Vagina (tissue), 2 donors: ENCODE results near the gene TRIM10. TPM values are rescaled to one million over a fixed set of nuclear protein-coding genes. Genes with fewer than 3 reads are reported as not detected.
A peak's percentile ranks its signal among the peaks of the same experiment; 100 is the strongest.

Source experiments
- DNase-seq, 2 donors: peaks; one replicate each; pipeline ENCODE4 v3.0.0-alpha.2; 2017; ENCODE audit errors: extremely low spot score in 2 of 2
- H3K27ac ChIP-seq: fragments of 200-600 bp; sonication (generic); one replicate; pipeline ENCODE4 v1.5.1; 2019
- H3K27me3 ChIP-seq: fragments of 200-600 bp; sonication (generic); one replicate; pipeline ENCODE4 v1.5.1; 2019
- H3K36me3 ChIP-seq, 2 donors: fragments of 200-600 bp; sonication (generic); one replicate each; pipeline ENCODE4 v1.5.1; 2017 to 2019
- H3K4me1 ChIP-seq: fragments of 200-600 bp; sonication (generic); one replicate; pipeline ENCODE4 v1.5.1; 2019
- H3K4me3 ChIP-seq, 2 donors: fragments of 200-600 bp; sonication (generic); 1 replicate in 1 of 2; 2 replicates in 1 of 2; pipeline ENCODE4 v1.5.1; 2016 to 2019
- H3K9me3 ChIP-seq: fragments of 200-600 bp; sonication (generic); one replicate; pipeline ENCODE4 v1.5.1; 2019
- POLR2A ChIP-seq, 2 donors: fragments of 450-650 bp; IDR thresholded peaks; one replicate each; pipeline ENCODE4 v1.6.1; 2017; ENCODE audit warnings: antibody characterized with exemption in 2 of 2, mild to moderate bottlenecking in 2 of 2, moderate library complexity in 2 of 2
- POLR2AphosphoS5 ChIP-seq, 2 donors: sonication (generic); formaldehyde crosslinking; IDR thresholded peaks; one replicate each; pipeline ENCODE4 v1.9.0; 2017; ENCODE audit warnings: antibody characterized with exemption in 2 of 2, mild to moderate bottlenecking in 2 of 2, low read depth in 1 of 2; ENCODE audit not compliant: insufficient read depth in 1 of 2
- intact Hi-C: fragments of 100-400 bp; cut with DNase I; formaldehyde crosslinking; loops from one replicate; pipeline ENCODE4 v1.15.1; 2023
- total RNA-seq: library from RNA; depleted of rRNA; stranded (reverse); fragments of >200 nt; gene quantifications from one replicate; pipeline ENCODE4 v1.2.3, GENCODE V29; 2016
- TF ChIP-seq, protein P1 (sequence below), 3 experiments: fragments of 450-650 bp in 2 of 3; fragments of 200-600 bp in 1 of 3; sonication (generic) in 1 of 3; IDR thresholded peaks; one replicate each; pipeline ENCODE4 v1.5.1; 2017 to 2019; ENCODE audit warnings: antibody characterized with exemption in 3 of 3, mild to moderate bottlenecking in 2 of 3, moderate library complexity in 2 of 3

TRIM10 gene
- total RNA-seq, 1 donor from 2014 or later, result not detected

DNA sequence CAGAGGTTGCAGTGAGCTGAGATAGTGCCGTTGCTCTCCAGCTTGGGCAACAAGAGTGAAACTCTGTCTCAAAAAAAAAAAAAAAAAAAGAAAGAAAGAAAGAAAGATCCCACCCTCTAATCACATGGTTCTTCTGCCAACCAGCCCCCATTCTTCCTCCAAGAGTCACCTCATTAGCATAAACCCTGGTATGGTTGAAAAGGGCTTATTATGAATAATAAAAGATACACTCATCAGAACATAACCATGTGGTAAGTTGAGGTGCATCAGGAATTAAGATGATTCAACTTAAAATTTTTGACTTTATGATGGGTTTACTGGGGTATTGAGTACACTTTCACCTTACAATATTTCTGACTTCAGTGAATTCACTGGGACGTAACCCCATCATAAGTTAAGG lies 25.9 kb downstream of the TRIM10 start:
- TF ChIP-seq, protein P1, sequence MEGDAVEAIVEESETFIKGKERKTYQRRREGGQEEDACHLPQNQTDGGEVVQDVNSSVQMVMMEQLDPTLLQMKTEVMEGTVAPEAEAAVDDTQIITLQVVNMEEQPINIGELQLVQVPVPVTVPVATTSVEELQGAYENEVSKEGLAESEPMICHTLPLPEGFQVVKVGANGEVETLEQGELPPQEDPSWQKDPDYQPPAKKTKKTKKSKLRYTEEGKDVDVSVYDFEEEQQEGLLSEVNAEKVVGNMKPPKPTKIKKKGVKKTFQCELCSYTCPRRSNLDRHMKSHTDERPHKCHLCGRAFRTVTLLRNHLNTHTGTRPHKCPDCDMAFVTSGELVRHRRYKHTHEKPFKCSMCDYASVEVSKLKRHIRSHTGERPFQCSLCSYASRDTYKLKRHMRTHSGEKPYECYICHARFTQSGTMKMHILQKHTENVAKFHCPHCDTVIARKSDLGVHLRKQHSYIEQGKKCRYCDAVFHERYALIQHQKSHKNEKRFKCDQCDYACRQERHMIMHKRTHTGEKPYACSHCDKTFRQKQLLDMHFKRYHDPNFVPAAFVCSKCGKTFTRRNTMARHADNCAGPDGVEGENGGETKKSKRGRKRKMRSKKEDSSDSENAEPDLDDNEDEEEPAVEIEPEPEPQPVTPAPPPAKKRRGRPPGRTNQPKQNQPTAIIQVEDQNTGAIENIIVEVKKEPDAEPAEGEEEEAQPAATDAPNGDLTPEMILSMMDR (IDR thresholded peaks at IDR 0.05), result no peak
- no peak for TF ChIP-seq POLR2AphosphoS5 (IDR thresholded peaks at IDR 0.05; ENCODE audit: insufficient read depth in 1 of 2, low read depth in 1 of 2)
- no peak for TF ChIP-seq POLR2A (IDR thresholded peaks at IDR 0.05)
- Histone ChIP-seq H3K4me3 (no peak overlapping the region), H3K9me3 (no peaks in the 10 kb centered on the region), H3K4me1 (no peaks in the 10 kb centered on the region), H3K27me3 (no peaks in the 10 kb centered on the region), H3K27ac (no peak overlapping the region), H3K36me3 (no peaks in the 10 kb centered on the region)
- DNase-seq, result no peak
- intact Hi-C loops, result no loop called here

- Histone ChIP-seq H3K27ac (no peak overlapping the region), H3K9me3 (no peaks in the 10 kb centered on the region), H3K4me1 (peaks cover 11% of the 10 kb centered on the region), H3K4me3 (no peak overlapping the region), H3K27me3 (peaks cover 5% of the 10 kb centered on the region), H3K36me3 (no peaks in the 10 kb centered on the region)
- intact Hi-C loops, result no loop called here
- TF ChIP-seq, protein P1 (IDR thresholded peaks at IDR 0.05), result no peak
- TF ChIP-seq POLR2A (IDR thresholded peaks at IDR 0.05) (no peak), POLR2AphosphoS5 (IDR thresholded peaks at IDR 0.05; ENCODE audit: insufficient read depth in 1 of 2, low read depth in 1 of 2) (no peak)
- DNase-seq, result no peak
These were observed 29.0 kb downstream of the TRIM10 start for GRCh38 chr6:30131947-30132497.

- no peaks in the 10 kb centered on the region for H3K9me3 ChIP-seq
- intact Hi-C loops, result no loop called here
- H3K4me3 ChIP-seq, result no peak overlapping the region
- H3K4me1 ChIP-seq, result peaks cover 12% of the 10 kb centered on the region
- no peak overlapping the region for H3K27ac ChIP-seq
- TF ChIP-seq POLR2AphosphoS5 (IDR thresholded peaks at IDR 0.05; ENCODE audit: insufficient read depth in 1 of 2, low read depth in 1 of 2), result peak in 1 of 2 donors; percentile 74
- TF ChIP-seq, protein P1 (IDR thresholded peaks at IDR 0.05), result peak; percentile 77 to 90 (median 82)
- TF ChIP-seq POLR2A (IDR thresholded peaks at IDR 0.05), result no peak
- H3K36me3 ChIP-seq, result no peaks in the 10 kb centered on the region
- H3K27me3 ChIP-seq, result peaks cover 5% of the 10 kb centered on the region
- no peak for DNase-seq
These were observed 29.8 kb downstream of the TRIM10 start for GRCh38 chr6:30130887-30131862.

GRCh38 chr6:30130179-30130679 lies 30.8 kb downstream of the TRIM10 start:
- H3K27me3 ChIP-seq, result peaks cover 5% of the 10 kb centered on the region

GRCh38 chr6:30129265-30130178 lies 31.5 kb downstream of the TRIM10 start:
- TF ChIP-seq POLR2A (IDR thresholded peaks at IDR 0.05), result no peak
- TF ChIP-seq, protein P1 (IDR thresholded peaks at IDR 0.05), result no peak
- TF ChIP-seq POLR2AphosphoS5 (IDR thresholded peaks at IDR 0.05; ENCODE audit: insufficient read depth in 1 of 2, low read depth in 1 of 2), result no peak
- Histone ChIP-seq H3K4me1 (peaks cover 12% of the 10 kb centered on the region), H3K27me3 (peaks cover 5% of the 10 kb centered on the region), H3K27ac (no peak overlapping the region), H3K36me3 (no peaks in the 10 kb centered on the region), H3K4me3 (no peak overlapping the region), H3K9me3 (no peaks in the 10 kb centered on the region)
- intact Hi-C loops, result no loop called here
- no peak for DNase-seq

More at GRCh38 chr6:30130179-30130679, 30.8 kb downstream of the TRIM10 start:
- peaks cover 12% of the 10 kb centered on the region for H3K4me1 ChIP-seq
- no peak for DNase-seq
- H3K27ac ChIP-seq, result no peak overlapping the region
- TF ChIP-seq POLR2A (IDR thresholded peaks at IDR 0.05), result no peak
- intact Hi-C loops, result no loop called here
- H3K36me3 ChIP-seq, result no peaks in the 10 kb centered on the region
- no peak overlapping the region for H3K4me3 ChIP-seq
- no peaks in the 10 kb centered on the region for H3K9me3 ChIP-seq
